ENCODE results near the gene DRGX. TPM values are rescaled to one million over a fixed set of nuclear protein-coding genes. Genes with fewer than 3 reads are reported as not detected.
A peak's percentile ranks its signal among the peaks of the same experiment; 100 is the strongest.

Gene DRGX
- total RNA-seq, 8 experiments from 2014 or later, result 0.04 to 0.47 (median 0.31) TPM; not detected in 4

- Histone ChIP-seq H3K4me3 (no peak overlapping the region), H3K27ac (no peak overlapping the region), H3K4me1 (replicated peaks in 1 of 2) (no peaks in the 10 kb centered on the region)
- no peak for ATAC-seq (replicated peaks in 6 of 8)
- 30 to 77% methylated on average over 2 to 6 of the region's 29 CpGs; no CpG with 5 or more reads in 8 of the 10 experiments for WGBS, 10 experiments
- in situ Hi-C loops (cut with MboI; ENCODE audit: low pct_unique_long_range_greater_than_20kb in 2 of 9, low sequenced_read_pairs in 9 of 9, unreplicated experiment in 9 of 9), result loop anchor here in 1 of 9 experiments (25.0 kb wide), 1 partner anchor 95 kb away; no protein-coding TSS in a partner anchor
Measured at GRCh38 chr10:49417311-49418052, 21.6 kb upstream of the DRGX start.

- ATAC-seq (replicated peaks in 6 of 8), result no peak
- WGBS, 10 experiments, result 0 to 71% (median 43%) methylated on average over 1 to 2 of the region's 2 CpGs; no CpG with 5 or more reads in 4 of the 10 experiments
- Histone ChIP-seq H3K27ac (no peak overlapping the region), H3K4me1 (replicated peaks in 1 of 2) (no peaks in the 10 kb centered on the region), H3K4me3 (no peak overlapping the region)
- in situ Hi-C loops (cut with MboI; ENCODE audit: low pct_unique_long_range_greater_than_20kb in 2 of 9, low sequenced_read_pairs in 9 of 9, unreplicated experiment in 9 of 9), result loop anchor here in 1 of 9 experiments (25.0 kb wide), 1 partner anchor 96 kb away; no protein-coding TSS in a partner anchor
Measured at GRCh38 chr10:49415846-49416245, 20.0 kb upstream of the DRGX start.

- Histone ChIP-seq H3K27ac (no peak overlapping the region), H3K4me1 (replicated peaks in 1 of 2) (no peaks in the 10 kb centered on the region), H3K4me3 (no peak overlapping the region)
- WGBS, 10 experiments, result 24 to 100% (median 62%) methylated on average over 2 to 7 of the region's 7 CpGs; no CpG with 5 or more reads in 1 of the 10 experiments
- in situ Hi-C loops (cut with MboI; ENCODE audit: low pct_unique_long_range_greater_than_20kb in 2 of 9, low sequenced_read_pairs in 9 of 9, unreplicated experiment in 9 of 9), result loop anchor here in 1 of 9 experiments (25.0 kb wide), 1 partner anchor 97 kb away; no protein-coding TSS in a partner anchor
- ATAC-seq (replicated peaks in 6 of 8), result peak in 2 of 8 experiments; percentile 21 to 46
Measured at GRCh38 chr10:49415109-49415508, 19.2 kb upstream of the DRGX start.

GRCh38 chr10:49414496-49414895, 18.6 kb upstream of the DRGX start:
- WGBS, 10 experiments, result 0 to 100% (median 71%) methylated on average over 1 to 2 of the region's 2 CpGs; no CpG with 5 or more reads in 1 of the 10 experiments
- no peak overlapping the region for H3K27ac ChIP-seq
- H3K4me3 ChIP-seq, result no peak overlapping the region
- no peaks in the 10 kb centered on the region for H3K4me1 ChIP-seq (replicated peaks in 1 of 2)
- ATAC-seq (replicated peaks in 6 of 8), result peak in 2 of 8 experiments; percentile 20 to 44
- in situ Hi-C loops (cut with MboI; ENCODE audit: low pct_unique_long_range_greater_than_20kb in 2 of 9, low sequenced_read_pairs in 9 of 9, unreplicated experiment in 9 of 9), result loop anchor here in 1 of 9 experiments (25.0 kb wide), 1 partner anchor 98 kb away; no protein-coding TSS in a partner anchor

- no peak overlapping the region for H3K4me3 ChIP-seq
- whole genome bisulfite sequencing, 10 experiments, result 0 to 92% (median 63%) methylated on average over 1 to 3 of the region's 4 CpGs; no CpG with 5 or more reads in 2 of the 10 experiments
- H3K4me1 ChIP-seq (replicated peaks in 1 of 2), result no peaks in the 10 kb centered on the region
- ATAC-seq (replicated peaks in 6 of 8), result no peak
- H3K27ac ChIP-seq, result no peak overlapping the region
- in situ Hi-C loops (cut with MboI; ENCODE audit: low pct_unique_long_range_greater_than_20kb in 2 of 9, low sequenced_read_pairs in 9 of 9, unreplicated experiment in 9 of 9), result loop anchor here in 1 of 9 experiments (25.0 kb wide), 1 partner anchor 100 kb away; no protein-coding TSS in a partner anchor
Measured at GRCh38 chr10:49412571-49412970, 16.7 kb upstream of the DRGX start.

GRCh38 chr10:49410365-49411074, 14.6 kb upstream of the DRGX start:
- no peaks in the 10 kb centered on the region for H3K4me1 ChIP-seq (replicated peaks in 1 of 2)
- 0 to 100% (median 46%) methylated on average over 1 to 5 of the region's 7 CpGs; no CpG with 5 or more reads in 4 of the 10 experiments for WGBS, 10 experiments
- in situ Hi-C loops (cut with MboI; ENCODE audit: low pct_unique_long_range_greater_than_20kb in 2 of 9, low sequenced_read_pairs in 9 of 9, unreplicated experiment in 9 of 9), result loop anchor here in 1 of 9 experiments (25.0 kb wide), 1 partner anchor 102 kb away; no protein-coding TSS in a partner anchor
- ATAC-seq (replicated peaks in 6 of 8), result no peak
- H3K27ac ChIP-seq, result no peak overlapping the region
- H3K4me3 ChIP-seq, result no peak overlapping the region

GRCh38 chr10:49409755-49410154, 13.9 kb upstream of the DRGX start:
- in situ Hi-C loops (cut with MboI; ENCODE audit: low pct_unique_long_range_greater_than_20kb in 2 of 9, low sequenced_read_pairs in 9 of 9, unreplicated experiment in 9 of 9), result loop anchor here in 1 of 9 experiments (25.0 kb wide), 1 partner anchor 103 kb away; no protein-coding TSS in a partner anchor
- Histone ChIP-seq H3K27ac (no peak overlapping the region), H3K4me3 (no peak overlapping the region), H3K4me1 (replicated peaks in 1 of 2) (no peaks in the 10 kb centered on the region)
- WGBS, 10 experiments, result 40 to 84% (median 80%) methylated on average over 1 to 4 of the region's 4 CpGs; no CpG with 5 or more reads in 7 of the 10 experiments
- no peak for ATAC-seq (replicated peaks in 6 of 8)

- ATAC-seq (replicated peaks in 6 of 8), result no peak
- H3K27ac ChIP-seq, result no peak overlapping the region
- in situ Hi-C loops (cut with MboI; ENCODE audit: low pct_unique_long_range_greater_than_20kb in 2 of 9, low sequenced_read_pairs in 9 of 9, unreplicated experiment in 9 of 9), result loop anchor here in 1 of 9 experiments (25.0 kb wide), 1 partner anchor 104 kb away; no protein-coding TSS in a partner anchor
- WGBS, 10 experiments, result 23 to 100% (median 56%) methylated on average over 2 to 9 of the region's 13 CpGs; no CpG with 5 or more reads in 1 of the 10 experiments
- no peak overlapping the region for H3K4me3 ChIP-seq
- no peaks in the 10 kb centered on the region for H3K4me1 ChIP-seq (replicated peaks in 1 of 2)
Measured at GRCh38 chr10:49408519-49409306, 12.8 kb upstream of the DRGX start.

GRCh38 chr10:49407552-49408137, 11.8 kb upstream of the DRGX start:
- H3K4me1 ChIP-seq (replicated peaks in 1 of 2), result no peaks in the 10 kb centered on the region
- no peak overlapping the region for H3K4me3 ChIP-seq
- in situ Hi-C loops (cut with MboI; ENCODE audit: low pct_unique_long_range_greater_than_20kb in 2 of 9, low sequenced_read_pairs in 9 of 9, unreplicated experiment in 9 of 9), result loop anchor here in 1 of 9 experiments (25.0 kb wide), 1 partner anchor 105 kb away; no protein-coding TSS in a partner anchor
- ATAC-seq (replicated peaks in 6 of 8), result peak; percentile 79 to 99 (median 89)
- no peak overlapping the region for H3K27ac ChIP-seq
- 0% methylated on average over 1 to 2 of the region's 2 CpGs; no CpG with 5 or more reads in 6 of the 10 experiments for WGBS, 10 experiments

- no peak overlapping the region for H3K27ac ChIP-seq
- WGBS, 10 experiments, result 20 to 71% (median 57%) methylated on average over 1 to 3 of the region's 5 CpGs; no CpG with 5 or more reads in 5 of the 10 experiments
- H3K4me1 ChIP-seq (replicated peaks in 1 of 2), result no peaks in the 10 kb centered on the region
- in situ Hi-C loops (cut with MboI; ENCODE audit: low pct_unique_long_range_greater_than_20kb in 2 of 9, low sequenced_read_pairs in 9 of 9, unreplicated experiment in 9 of 9), result loop anchor here in 1 of 9 experiments (25.0 kb wide), 1 partner anchor 105 kb away; no protein-coding TSS in a partner anchor
- peak in 4 of 8 experiments; percentile 3 to 11 (median 9) for ATAC-seq (replicated peaks in 6 of 8)
- no peak overlapping the region for H3K4me3 ChIP-seq
Measured at GRCh38 chr10:49407151-49407550, 11.3 kb upstream of the DRGX start.

- Histone ChIP-seq H3K4me3 (no peak overlapping the region), H3K4me1 (replicated peaks in 1 of 2) (no peaks in the 10 kb centered on the region), H3K27ac (no peak overlapping the region)
- 0 to 80% (median 40%) methylated on average over 1 to 3 of the region's 8 CpGs; no CpG with 5 or more reads in 5 of the 10 experiments for WGBS, 10 experiments
- ATAC-seq (replicated peaks in 6 of 8), result no peak
- in situ Hi-C loops (cut with MboI; ENCODE audit: low pct_unique_long_range_greater_than_20kb in 2 of 9, low sequenced_read_pairs in 9 of 9, unreplicated experiment in 9 of 9), result loop anchor here in 1 of 9 experiments (25.0 kb wide), 1 partner anchor 108 kb away; no protein-coding TSS in a partner anchor
Measured at GRCh38 chr10:49404321-49404878, 8.5 kb upstream of the DRGX start.

All from motor neuron (in vitro differentiated cells).